Lung (tissue), 12 donors: ENCODE data around the gene UTP18. TPM values are rescaled to one million over a fixed set of nuclear protein-coding genes. Genes with fewer than 3 reads are reported as not detected.

Experiments
- ATAC-seq: fragments of 200-7000 bp; cut with Tn5 transposase; one replicate; pipeline ENCODE4 v1.9.1; 2020; ENCODE audit warnings: moderate number of reproducible peaks; ENCODE audit not compliant: insufficient read depth, low FRiP score
- DNase-seq, 3 donors: peaks; one replicate each; pipeline ENCODE4 v3.0.0-alpha.2; 2013 to 2017
- H3K27ac ChIP-seq, 2 donors: one replicate each; pipeline ENCODE4 v1.5.1; 2013; ENCODE audit warnings: mild to moderate bottlenecking in 2 of 2, moderate library complexity in 2 of 2, control low read depth in 1 of 2, inconsistent platforms in 1 of 2, low read depth in 1 of 2, low read length in 1 of 2
- H3K27me3 ChIP-seq, 3 donors: one replicate each; pipeline ENCODE4 v1.5.1; 2013; ENCODE audit warnings: low read length in 2 of 3; ENCODE audit not compliant: control insufficient read depth in 3 of 3, insufficient read depth in 3 of 3
- H3K36me3 ChIP-seq, 4 donors: one replicate each; pipeline ENCODE4 v1.5.1; 2013; ENCODE audit warnings: low read length in 4 of 4, mild to moderate bottlenecking in 1 of 4, moderate library complexity in 1 of 4; ENCODE audit not compliant: control insufficient read depth in 4 of 4, insufficient read depth in 4 of 4
- H3K4me1 ChIP-seq, 5 donors: one replicate each; pipeline ENCODE4 v1.5.1; 2013; ENCODE audit warnings: low read length in 5 of 5, mild to moderate bottlenecking in 2 of 5, moderate library complexity in 1 of 5; ENCODE audit not compliant: control insufficient read depth in 5 of 5, insufficient read depth in 5 of 5
- H3K4me3 ChIP-seq: one replicate; pipeline ENCODE4 v1.5.1; 2013; ENCODE audit warnings: mild to moderate bottlenecking, control low read depth, moderate library complexity
- H3K9ac ChIP-seq, 2 donors: one replicate each; pipeline ENCODE4 v1.5.1; 2013; ENCODE audit warnings: low read length in 2 of 2, control low read depth in 1 of 2; ENCODE audit not compliant: insufficient read depth in 1 of 2
- H3K9me3 ChIP-seq, 4 donors: one replicate each; pipeline ENCODE4 v1.5.1; 2013; ENCODE audit warnings: low read length in 3 of 4, mild to moderate bottlenecking in 1 of 4, moderate library complexity in 1 of 4; ENCODE audit not compliant: control insufficient read depth in 4 of 4, insufficient read depth in 3 of 4
- WGBS, 2 donors: extraction: QIAGEN DNeasy Blood & Tissue Kit; methylation state at CpG; one replicate each; pipeline ENCODE4 v1.1.7; 2013; 5-methylcytosine and 5-hydroxymethylcytosine counted together
- polyA plus RNA-seq, 2 donors: library from polyadenylated mRNA; stranded (reverse); fragments of 200-250 nt; gene quantifications; one replicate each; pipeline ENCODE4 v1.2.1, GENCODE V29; 2013
- total RNA-seq, 2 donors: library from RNA; depleted of rRNA in 1 of 2; stranded (reverse); fragments of >200 nt in 1 of 2; gene quantifications; one replicate each; pipeline ENCODE4 v1.2.1, GENCODE V29; 2014 to 2021
- TF ChIP-seq, protein P1 (sequence below): IDR thresholded peaks from 2 replicates; pipeline ENCODE4 v1.5.1; 2012; ENCODE audit warnings: mild to moderate bottlenecking; ENCODE audit errors: control extremely low read depth, extremely low read depth
- donor health status: control.
- donor health status: control.
- donor health status: Bipolar disorder and iron deficiency.
- donor health status: healthy.
- donor health status: DM: yes; HTN: yes; CAD: no.

The UTP18 gene
- total and polyA plus RNA-seq, 4 donors: 19.2 to 40.3 (median 28.0) TPM

DNA sequence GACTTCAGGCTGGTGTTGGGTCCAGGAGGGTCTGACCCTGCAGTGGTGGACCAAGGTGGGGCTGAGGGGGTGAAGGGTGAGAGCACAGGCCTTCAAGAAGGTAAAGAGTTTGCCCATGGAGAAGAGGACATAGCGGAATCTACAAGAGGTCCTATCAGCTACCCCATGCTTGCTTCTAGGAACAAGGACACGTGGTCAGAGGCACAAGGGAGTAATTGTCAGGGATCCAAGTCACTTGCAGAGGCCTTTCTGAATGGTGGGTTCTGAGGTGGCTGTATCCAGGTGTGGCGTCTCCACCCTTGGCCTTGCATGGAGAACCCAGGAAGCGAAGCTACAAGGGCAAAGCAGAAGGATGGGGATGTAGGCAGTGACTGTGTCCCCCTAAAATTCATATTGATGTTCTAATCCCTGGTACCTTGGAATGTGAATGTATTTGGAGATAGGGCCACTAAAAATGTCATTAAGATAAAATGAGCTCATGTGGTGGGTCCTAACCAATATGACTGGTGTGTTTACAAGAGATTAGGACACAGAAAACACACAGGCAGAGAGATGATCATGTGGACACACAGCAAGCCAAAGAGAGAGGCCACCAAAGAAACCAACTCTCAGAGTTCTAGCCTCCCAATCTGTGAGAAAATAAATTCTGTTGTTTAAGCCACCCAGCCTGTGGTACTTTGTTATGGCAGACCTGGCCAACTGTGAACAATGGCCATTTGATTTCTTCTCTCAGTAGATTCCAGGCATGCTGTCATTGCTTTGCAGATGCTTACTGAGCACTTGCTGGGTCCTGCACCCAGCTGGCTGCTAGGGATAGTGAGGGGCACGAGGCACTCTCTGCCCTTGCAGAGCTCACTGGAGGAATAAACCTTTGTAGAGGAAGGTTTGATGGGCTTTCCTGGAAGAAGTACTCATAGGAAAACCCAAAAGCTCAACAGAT lies 75.8 kb downstream of the UTP18 start:
- no peak overlapping the region for H3K4me3 ChIP-seq
- DNase-seq (no peak), ATAC-seq (no peak)
- TF ChIP-seq, protein P1, sequence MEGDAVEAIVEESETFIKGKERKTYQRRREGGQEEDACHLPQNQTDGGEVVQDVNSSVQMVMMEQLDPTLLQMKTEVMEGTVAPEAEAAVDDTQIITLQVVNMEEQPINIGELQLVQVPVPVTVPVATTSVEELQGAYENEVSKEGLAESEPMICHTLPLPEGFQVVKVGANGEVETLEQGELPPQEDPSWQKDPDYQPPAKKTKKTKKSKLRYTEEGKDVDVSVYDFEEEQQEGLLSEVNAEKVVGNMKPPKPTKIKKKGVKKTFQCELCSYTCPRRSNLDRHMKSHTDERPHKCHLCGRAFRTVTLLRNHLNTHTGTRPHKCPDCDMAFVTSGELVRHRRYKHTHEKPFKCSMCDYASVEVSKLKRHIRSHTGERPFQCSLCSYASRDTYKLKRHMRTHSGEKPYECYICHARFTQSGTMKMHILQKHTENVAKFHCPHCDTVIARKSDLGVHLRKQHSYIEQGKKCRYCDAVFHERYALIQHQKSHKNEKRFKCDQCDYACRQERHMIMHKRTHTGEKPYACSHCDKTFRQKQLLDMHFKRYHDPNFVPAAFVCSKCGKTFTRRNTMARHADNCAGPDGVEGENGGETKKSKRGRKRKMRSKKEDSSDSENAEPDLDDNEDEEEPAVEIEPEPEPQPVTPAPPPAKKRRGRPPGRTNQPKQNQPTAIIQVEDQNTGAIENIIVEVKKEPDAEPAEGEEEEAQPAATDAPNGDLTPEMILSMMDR: no peak
- H3K27me3 ChIP-seq: no peaks in the 10 kb centered on the region
- no peak overlapping the region for H3K9ac ChIP-seq
- no peaks in the 10 kb centered on the region for H3K36me3 ChIP-seq
- 77 to 81% methylated on average over 5 of the region's 5 CpGs for WGBS, 2 donors
- H3K4me1 ChIP-seq: no peaks in the 10 kb centered on the region
- no peak overlapping the region for H3K27ac ChIP-seq
- no peaks in the 10 kb centered on the region for H3K9me3 ChIP-seq

DNA sequence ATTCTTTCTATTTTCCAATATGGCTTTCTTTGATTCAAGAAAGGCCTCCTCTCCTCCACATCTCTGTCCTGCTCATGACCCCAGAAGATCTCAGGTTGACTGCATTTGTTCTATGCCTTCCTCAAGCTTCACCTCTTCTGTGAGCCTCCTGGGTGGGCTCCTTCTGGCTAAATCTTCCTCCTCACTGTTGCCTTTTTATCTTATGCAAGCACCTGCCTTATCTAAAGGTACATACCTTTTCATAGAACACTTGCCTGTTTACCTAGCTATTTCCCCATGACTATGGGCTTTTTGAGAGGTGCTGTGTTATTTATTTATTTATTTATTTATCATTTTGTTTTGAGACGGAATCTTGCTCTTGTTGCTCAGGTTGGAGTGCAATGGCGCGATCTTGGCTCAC lies 81.1 kb downstream of the UTP18 start:
- DNase-seq (no peak), ATAC-seq (no peak)
- TF ChIP-seq, protein P1: no peak
- Histone ChIP-seq H3K36me3 (no peaks in the 10 kb centered on the region), H3K27ac (no peak overlapping the region), H3K27me3 (no peaks in the 10 kb centered on the region), H3K9ac (no peak overlapping the region), H3K4me1 (no peaks in the 10 kb centered on the region), H3K4me3 (no peak overlapping the region), H3K9me3 (no peaks in the 10 kb centered on the region)
- 93 to 94% methylated on average over 3 of the region's 3 CpGs for WGBS, 2 donors

DNA sequence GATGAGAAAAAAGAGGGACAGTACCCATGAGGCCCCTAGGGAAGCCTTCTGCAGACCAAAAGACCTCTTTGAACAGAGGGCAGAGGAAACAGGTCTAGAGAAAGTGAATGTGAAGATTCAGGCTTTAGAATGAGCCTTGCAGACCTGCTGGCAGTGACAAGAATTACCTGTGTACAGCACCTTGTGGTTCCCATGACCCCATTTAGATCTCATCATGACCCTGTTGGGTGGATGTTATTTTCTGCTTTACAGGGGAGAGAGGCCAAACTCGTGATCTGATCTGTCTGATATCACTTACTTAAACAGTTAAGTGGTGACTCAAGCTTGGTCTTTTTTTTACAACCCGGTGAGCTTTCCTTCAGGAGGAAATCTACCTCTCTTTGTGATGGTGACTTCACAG lies 81.9 kb downstream of the UTP18 start:
- H3K27ac ChIP-seq: no peak overlapping the region
- 48 to 61% methylated on average over 2 of the region's 2 CpGs for WGBS, 2 donors
- H3K4me3 ChIP-seq: no peak overlapping the region
- ATAC-seq (no peak), DNase-seq (no peak)
- TF ChIP-seq, protein P1: no peak
- no peaks in the 10 kb centered on the region for H3K4me1 ChIP-seq
- no peaks in the 10 kb centered on the region for H3K27me3 ChIP-seq
- no peaks in the 10 kb centered on the region for H3K9me3 ChIP-seq
- no peak overlapping the region for H3K9ac ChIP-seq
- H3K36me3 ChIP-seq: no peaks in the 10 kb centered on the region
